ENCODE data around the gene ITGA1.
A peak's percentile ranks its signal among the peaks of the same experiment; 100 is the strongest.

The ITGA1 gene

DNA sequence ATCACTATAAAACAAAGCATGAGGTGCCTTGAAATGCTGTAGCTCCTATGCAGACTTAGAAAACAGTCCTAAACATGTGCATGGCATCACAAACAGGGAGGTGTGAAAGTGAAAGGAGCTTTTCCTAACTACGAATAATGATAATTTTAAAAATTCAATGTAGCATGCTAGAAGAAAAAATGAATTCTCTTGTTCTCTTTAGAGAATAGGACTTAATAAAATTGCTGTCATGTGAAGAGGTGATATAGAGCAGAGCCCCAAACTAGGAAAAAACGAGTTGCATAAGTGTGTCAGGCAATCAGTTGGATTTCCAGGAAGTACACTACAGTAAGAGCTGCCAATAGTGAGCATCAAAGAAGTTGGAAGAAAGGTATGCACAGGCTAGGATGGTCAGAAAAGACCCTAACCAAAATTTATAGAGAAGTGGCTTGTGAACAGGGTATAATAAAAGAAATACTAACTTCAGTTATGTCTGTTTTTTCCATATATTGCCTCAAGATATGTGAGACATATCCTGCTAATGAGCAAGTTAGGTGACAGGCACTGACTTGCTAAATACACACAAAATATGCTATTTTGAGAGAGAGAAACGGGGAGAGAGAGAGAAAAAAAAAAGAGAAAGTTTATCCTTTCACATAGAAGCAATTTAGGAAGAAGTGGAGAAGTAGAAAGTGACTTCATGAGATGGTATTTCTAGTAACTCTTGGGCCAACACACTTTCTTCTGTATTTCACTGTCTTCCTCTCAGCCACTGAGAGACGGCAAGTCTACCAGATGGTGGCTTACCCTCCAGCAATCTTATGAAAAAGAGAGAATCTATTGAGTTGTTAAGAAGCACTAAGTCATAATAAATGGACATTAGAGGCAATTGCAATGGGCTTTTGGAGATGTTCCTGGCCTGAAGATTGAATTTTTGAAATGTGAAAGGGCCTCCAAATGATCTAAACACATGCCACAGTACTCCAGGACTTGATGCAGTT lies 219.5 kb downstream of the ITGA1 start:
- DNase-seq = no peak

DNA sequence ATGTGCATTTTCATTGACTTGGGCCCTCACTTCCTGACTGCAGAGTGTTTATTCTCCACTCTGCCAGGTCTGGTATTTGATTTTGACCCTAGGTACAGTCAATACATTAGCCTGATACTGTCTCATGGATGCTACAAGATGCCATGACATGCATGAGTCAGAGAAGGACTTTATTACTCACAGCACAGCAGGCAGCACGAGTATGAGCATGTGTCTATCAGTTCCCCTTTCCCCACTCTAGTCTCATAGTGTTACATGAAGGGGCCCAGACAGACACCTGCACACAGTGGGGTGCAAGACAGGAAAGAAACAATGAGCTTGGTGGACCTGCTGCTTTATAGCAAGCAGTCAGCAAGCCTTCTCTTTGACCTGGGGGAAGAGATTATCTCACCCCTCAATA lies 221.0 kb downstream of the ITGA1 start:
- peak; percentile 26 to 32 for DNase-seq
